Lung (tissue), 12 donors: ENCODE results near the gene FOXK1. TPM values are rescaled to one million over a fixed set of nuclear protein-coding genes. Genes with fewer than 3 reads are reported as not detected.
A peak's percentile ranks its signal among the peaks of the same experiment; 100 is the strongest.

ENCODE experiments used
- ATAC-seq: fragments of 200-7000 bp; cut with Tn5 transposase; one replicate; pipeline ENCODE4 v1.9.1; 2020; ENCODE audit warnings: moderate number of reproducible peaks; ENCODE audit not compliant: insufficient read depth, low FRiP score
- DNase-seq, 3 donors: peaks; one replicate each; pipeline ENCODE4 v3.0.0-alpha.2; 2013 to 2017
- H3K27ac ChIP-seq, 2 donors: one replicate each; pipeline ENCODE4 v1.5.1; 2013; ENCODE audit warnings: mild to moderate bottlenecking in 2 of 2, moderate library complexity in 2 of 2, control low read depth in 1 of 2, inconsistent platforms in 1 of 2, low read depth in 1 of 2, low read length in 1 of 2
- H3K27me3 ChIP-seq, 3 donors: one replicate each; pipeline ENCODE4 v1.5.1; 2013; ENCODE audit warnings: low read length in 2 of 3; ENCODE audit not compliant: control insufficient read depth in 3 of 3, insufficient read depth in 3 of 3
- H3K36me3 ChIP-seq, 4 donors: one replicate each; pipeline ENCODE4 v1.5.1; 2013; ENCODE audit warnings: low read length in 4 of 4, mild to moderate bottlenecking in 1 of 4, moderate library complexity in 1 of 4; ENCODE audit not compliant: control insufficient read depth in 4 of 4, insufficient read depth in 4 of 4
- H3K4me1 ChIP-seq, 5 donors: one replicate each; pipeline ENCODE4 v1.5.1; 2013; ENCODE audit warnings: low read length in 5 of 5, mild to moderate bottlenecking in 2 of 5, moderate library complexity in 1 of 5; ENCODE audit not compliant: control insufficient read depth in 5 of 5, insufficient read depth in 5 of 5
- H3K4me3 ChIP-seq: one replicate; pipeline ENCODE4 v1.5.1; 2013; ENCODE audit warnings: mild to moderate bottlenecking, control low read depth, moderate library complexity
- H3K9ac ChIP-seq, 2 donors: one replicate each; pipeline ENCODE4 v1.5.1; 2013; ENCODE audit warnings: low read length in 2 of 2, control low read depth in 1 of 2; ENCODE audit not compliant: insufficient read depth in 1 of 2
- H3K9me3 ChIP-seq, 4 donors: one replicate each; pipeline ENCODE4 v1.5.1; 2013; ENCODE audit warnings: low read length in 3 of 4, mild to moderate bottlenecking in 1 of 4, moderate library complexity in 1 of 4; ENCODE audit not compliant: control insufficient read depth in 4 of 4, insufficient read depth in 3 of 4
- CTCF ChIP-seq: IDR thresholded peaks from 2 replicates; pipeline ENCODE4 v1.5.1; 2012; ENCODE audit warnings: mild to moderate bottlenecking; ENCODE audit errors: control extremely low read depth, extremely low read depth
- WGBS, 2 donors: extraction: QIAGEN DNeasy Blood & Tissue Kit; methylation state at CpG; one replicate each; pipeline ENCODE4 v1.1.7; 2013; 5-methylcytosine and 5-hydroxymethylcytosine counted together
- polyA plus RNA-seq, 2 donors: library from polyadenylated mRNA; stranded (reverse); fragments of 200-250 nt; gene quantifications; one replicate each; pipeline ENCODE4 v1.2.1, GENCODE V29; 2013
- total RNA-seq, 2 donors: library from RNA; depleted of rRNA in 1 of 2; stranded (reverse); fragments of >200 nt in 1 of 2; gene quantifications; one replicate each; pipeline ENCODE4 v1.2.1, GENCODE V29; 2014 to 2021
- donor health status: control.
- donor health status: control.
- donor health status: Bipolar disorder and iron deficiency.
- donor health status: healthy.
- donor health status: DM: yes; HTN: yes; CAD: no.

FOXK1 gene
- total and polyA plus RNA-seq, 4 donors = 6.4 to 36.2 (median 14.3) TPM

DNA sequence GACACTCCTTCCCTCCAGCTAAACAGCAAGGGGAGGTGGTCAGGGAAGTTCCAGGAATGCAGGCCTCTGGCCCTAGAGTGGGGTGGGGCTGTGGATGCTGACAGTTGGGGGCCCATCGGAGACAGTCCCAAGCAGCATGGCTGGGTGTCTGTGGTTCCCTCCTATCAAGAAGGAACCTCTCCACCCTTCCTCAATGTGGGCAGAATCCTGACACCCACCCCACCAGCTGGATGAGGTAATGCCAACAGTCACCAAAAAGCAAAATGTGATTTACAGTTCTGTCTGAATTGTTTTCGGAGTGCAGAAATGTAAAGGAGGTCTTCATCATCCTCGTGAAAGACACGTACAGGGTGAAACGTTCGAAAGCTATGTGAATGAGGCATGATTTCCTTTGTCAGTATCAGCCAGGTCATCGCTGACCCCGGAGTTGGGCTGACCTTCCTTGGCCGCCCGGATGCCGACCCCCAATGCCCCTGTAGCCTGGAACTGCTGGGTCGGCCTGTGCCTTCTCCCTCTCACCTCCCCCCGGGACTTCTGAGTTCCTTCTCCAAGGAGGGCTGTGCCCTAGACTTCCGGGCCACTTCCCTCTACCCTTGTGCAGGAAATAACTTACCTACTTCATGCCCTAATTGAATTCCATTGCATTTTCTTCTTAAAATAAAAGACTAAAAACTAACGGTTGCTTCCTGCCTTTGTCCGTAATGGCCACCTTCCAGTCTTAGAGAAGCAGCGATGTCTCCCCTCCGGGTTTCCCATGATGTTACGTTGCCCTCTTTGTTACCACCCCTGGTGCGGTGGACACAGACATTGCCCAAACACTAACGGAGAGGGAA is 24.5 kb downstream of the FOXK1 start:
- no peak for DNase-seq
- no peak for TF ChIP-seq CTCF
- Histone ChIP-seq H3K9ac (peak overlapping the region in 1 of 2 donors; percentile 47), H3K9me3 (no peaks in the 10 kb centered on the region), H3K27me3 (no peaks in the 10 kb centered on the region), H3K27ac (peak overlapping the region; percentile 7 to 85), H3K36me3 (no peaks in the 10 kb centered on the region), H3K4me3 (no peak overlapping the region), H3K4me1 (peaks cover 8 to 32% (median 18%) of the 10 kb centered on the region in 5 donors)
- no peak for ATAC-seq
- 36 to 51% methylated on average over 21 of the region's 21 CpGs for WGBS, 2 donors

DNA sequence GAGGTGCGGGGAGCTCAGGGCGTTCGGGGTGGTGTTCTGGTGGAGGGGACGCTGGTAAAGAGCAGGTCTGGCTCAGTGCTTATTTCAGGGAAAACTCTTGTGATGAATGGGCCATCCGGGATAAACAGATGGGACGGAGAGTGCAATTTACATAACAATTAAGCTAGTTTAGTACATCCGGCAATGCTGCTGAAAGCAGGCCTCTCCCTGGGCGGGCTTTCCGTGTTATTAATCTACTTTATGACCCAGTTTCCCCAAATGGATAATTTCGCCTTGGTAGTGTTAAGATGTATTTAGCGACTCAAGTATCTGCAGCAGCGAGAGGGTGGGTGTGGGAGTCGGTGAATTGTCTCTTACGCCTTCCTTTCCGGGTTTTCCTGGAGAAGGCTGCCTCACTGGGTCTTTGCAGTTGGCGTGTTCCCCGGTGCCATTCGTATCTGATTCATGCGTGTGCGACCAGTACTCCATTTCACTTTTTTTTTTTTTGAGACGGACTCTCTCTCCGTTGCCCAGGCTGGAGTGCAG is 25.2 kb downstream of the FOXK1 start:
- TF ChIP-seq CTCF = no peak
- H3K4me3 ChIP-seq = no peak overlapping the region
- WGBS, 2 donors = 70 to 74% methylated on average over 22 of the region's 22 CpGs

GRCh38 chr7:4707980-4708411 is 25.9 kb downstream of the FOXK1 start:
- no peaks in the 10 kb centered on the region for H3K9me3 ChIP-seq
- no peak for TF ChIP-seq CTCF
- no peak for ATAC-seq
- 83 to 88% methylated on average over 12 of the region's 12 CpGs for WGBS, 2 donors
- no peaks in the 10 kb centered on the region for H3K36me3 ChIP-seq
- H3K27ac ChIP-seq = peak overlapping the region; percentile 7 to 32
- H3K4me1 ChIP-seq = peaks cover 7 to 38% (median 28%) of the 10 kb centered on the region in 5 donors
- no peak overlapping the region for H3K4me3 ChIP-seq
- no peaks in the 10 kb centered on the region for H3K27me3 ChIP-seq
- DNase-seq = no peak
- H3K9ac ChIP-seq = no peak overlapping the region

More for the DNA sequence above, 25.2 kb downstream of the FOXK1 start:
- Histone ChIP-seq H3K27me3 (no peaks in the 10 kb centered on the region), H3K27ac (peak overlapping the region in 1 of 2 donors; percentile 85), H3K9ac (no peak overlapping the region), H3K36me3 (no peaks in the 10 kb centered on the region), H3K4me1 (peaks cover 12 to 38% (median 22%) of the 10 kb centered on the region in 5 donors), H3K9me3 (no peaks in the 10 kb centered on the region)
- peak in 2 of 3 donors; percentile 61 to 69 for DNase-seq
- ATAC-seq = no peak
